ENCODE data around the gene CASP9.
"Not testable (repeated sequence)": the region's sequence is repeated elsewhere in the genome, so short reads cannot be mapped to it uniquely, and the experiment has no call there.

The CASP9 gene

DNA sequence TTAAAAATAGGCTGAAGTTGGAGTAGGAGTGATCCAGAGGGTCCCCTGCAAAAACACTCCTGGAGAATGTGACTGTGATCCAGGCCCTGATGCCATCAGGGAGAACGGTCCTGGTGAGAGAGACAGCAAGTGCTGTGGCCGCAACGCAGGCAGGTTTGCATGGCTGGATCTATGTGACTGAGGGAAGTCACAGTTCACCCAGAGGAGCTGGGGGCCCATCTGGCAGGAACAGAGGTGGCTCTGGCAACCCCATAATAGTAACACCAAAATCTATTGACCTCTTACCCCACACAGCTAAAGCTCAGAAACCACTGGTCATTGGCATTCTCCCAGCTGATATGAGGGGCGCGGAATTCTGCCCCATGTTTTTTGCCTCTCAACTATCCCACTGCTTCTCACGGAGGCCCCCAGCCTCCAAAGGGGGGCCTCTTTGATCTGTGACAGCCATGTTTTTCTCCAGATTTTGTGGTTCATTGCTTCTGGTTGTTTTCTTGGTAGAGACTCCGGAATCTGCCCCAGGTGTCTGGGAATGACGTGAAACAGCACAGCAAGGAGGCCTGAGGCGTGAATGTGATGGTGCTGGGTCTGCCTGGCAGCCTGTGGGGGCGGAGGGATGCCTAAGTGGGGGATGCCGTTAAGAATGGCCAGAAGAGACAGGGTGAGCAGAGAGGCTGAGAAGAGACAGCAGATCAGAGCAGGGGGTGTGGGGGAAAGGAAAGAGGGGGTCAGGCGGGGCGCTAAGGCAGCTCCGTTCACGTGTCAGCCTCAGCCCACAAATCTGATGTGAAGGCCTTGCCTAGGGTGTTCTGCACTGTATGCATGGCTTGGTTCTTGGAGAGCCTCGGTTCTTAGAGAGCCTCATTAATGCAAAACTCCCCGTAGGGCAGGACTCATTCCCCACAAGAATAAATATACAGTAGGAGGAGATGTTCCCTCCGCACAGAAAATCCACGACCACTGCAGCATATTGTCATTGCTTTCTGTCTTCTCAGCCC is 23.5 kb downstream of the CASP9 start:
- no peak for DNase-seq (ENCODE audit: low read depth)

DNA sequence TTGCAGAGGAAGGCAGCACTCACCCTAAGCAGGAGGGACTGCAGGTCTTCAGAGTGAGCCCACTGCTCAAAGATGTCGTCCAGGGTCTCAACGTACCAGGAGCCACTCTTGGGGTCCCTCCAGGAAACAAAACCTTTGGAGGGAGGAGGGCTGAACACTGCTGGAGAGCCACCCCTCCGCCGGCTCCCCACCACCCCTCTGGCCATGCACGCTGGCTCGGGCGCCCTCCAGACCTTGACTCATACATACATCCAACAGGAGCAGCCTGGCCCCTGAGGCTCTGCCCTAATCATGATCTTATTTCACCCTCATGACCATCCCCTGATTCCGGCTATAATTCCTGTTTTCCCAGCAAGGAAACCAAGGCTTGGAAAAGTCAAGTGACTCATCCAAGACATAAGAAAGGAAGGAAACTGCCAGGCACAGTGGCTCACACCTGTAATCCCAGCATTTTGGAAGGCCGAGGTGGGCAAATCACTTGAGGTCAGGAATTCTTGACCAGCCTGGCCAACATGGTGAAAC is 30.1 kb downstream of the CASP9 start:
- no peak for DNase-seq (ENCODE audit: low read depth)

DNA sequence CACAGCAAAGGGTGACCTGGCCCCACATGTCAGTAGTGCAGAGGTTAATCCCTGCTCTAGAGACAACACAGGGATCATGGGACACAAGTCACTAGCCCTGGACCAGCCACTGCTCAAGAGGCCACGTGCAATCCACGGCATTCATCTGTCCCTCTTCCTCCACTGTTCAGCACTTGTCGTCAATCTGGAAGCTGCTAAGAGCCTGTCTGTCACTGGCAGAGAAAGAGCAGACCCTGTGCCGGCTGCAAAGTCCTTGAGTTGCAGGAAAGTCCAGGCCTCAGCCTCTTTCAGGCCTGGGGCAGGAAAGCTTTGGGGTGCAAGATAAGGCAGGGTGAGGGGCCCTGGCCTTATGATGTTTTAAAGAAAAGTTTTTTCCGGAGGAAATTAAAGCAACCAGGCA is 31.4 kb downstream of the CASP9 start:
- DNase-seq (ENCODE audit: low read depth): no peak

DNA sequence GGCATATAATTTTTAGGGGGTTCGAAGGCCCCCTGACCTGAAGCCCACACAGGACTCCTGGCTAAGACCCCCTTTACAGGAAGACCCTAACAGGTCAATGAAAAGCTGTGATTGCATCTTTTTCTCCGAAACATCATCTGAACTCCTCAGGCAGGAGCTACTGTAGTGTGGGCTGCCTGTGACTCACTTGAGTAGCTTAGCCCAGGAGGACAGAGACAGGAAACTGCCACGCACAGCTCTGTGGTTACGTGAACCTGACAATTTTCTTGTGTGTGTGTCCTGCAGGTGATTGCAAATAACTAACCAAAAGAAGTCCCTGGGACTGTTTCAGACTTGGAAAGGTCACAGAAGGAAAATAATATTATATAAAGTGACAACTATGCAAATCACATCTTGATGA is 33.0 kb downstream of the CASP9 start:
- not testable (repeated sequence) for DNase-seq (ENCODE audit: low read depth)

DNA sequence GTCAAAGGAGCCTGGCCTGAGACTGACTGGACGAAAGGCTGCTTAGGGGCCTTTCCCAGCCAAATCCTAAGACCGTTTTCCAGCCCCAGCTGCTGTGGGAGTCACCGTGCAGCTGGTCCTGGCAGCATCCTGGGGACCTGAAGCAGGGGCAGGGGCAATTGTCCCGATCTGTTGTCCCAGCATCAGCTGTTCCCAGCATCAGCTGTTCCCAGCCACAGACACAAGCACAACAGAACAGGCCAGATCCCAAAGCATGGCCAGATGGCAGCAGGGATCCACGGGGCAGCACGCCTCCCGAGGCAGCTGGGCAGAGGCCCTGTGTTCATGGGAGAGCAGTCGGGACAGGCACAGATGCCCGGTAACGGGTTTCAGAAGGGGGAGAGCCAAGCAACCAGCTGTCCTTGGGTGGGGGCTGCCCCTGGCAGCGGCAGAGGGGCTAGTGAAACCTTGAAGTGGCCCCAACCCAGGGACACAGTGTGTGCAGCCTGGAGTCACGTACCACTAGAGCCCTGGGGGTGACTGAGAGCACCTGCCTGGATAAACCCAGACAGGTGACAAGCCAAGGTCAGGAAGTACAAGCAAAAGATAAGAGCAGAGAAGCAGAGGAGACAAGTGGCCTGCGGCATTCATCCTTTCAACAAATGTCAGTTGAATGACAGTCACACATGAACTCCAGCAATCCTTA is 34.8 kb downstream of the CASP9 start:
- no peak for DNase-seq (ENCODE audit: low read depth)

DNA sequence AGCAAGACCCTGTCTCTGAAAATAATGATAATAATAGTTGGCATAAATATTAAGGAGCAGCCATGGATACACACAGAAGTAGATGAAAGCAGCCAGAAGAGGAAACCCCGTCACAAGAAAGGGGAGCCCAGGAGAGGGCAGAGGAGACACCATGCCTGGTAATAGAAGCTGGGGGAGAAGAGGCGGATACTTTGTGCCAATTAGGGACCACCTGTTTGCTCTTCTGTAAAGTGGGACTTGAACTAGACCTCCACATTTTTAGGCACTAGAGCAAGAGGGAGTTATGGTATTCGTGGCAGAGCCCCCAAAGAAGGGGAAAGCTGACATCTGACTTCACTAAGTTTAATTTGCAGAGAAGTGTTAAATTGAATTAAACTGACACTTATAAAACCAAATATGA is 35.6 kb downstream of the CASP9 start:
- no peak for DNase-seq (ENCODE audit: low read depth)

DNA sequence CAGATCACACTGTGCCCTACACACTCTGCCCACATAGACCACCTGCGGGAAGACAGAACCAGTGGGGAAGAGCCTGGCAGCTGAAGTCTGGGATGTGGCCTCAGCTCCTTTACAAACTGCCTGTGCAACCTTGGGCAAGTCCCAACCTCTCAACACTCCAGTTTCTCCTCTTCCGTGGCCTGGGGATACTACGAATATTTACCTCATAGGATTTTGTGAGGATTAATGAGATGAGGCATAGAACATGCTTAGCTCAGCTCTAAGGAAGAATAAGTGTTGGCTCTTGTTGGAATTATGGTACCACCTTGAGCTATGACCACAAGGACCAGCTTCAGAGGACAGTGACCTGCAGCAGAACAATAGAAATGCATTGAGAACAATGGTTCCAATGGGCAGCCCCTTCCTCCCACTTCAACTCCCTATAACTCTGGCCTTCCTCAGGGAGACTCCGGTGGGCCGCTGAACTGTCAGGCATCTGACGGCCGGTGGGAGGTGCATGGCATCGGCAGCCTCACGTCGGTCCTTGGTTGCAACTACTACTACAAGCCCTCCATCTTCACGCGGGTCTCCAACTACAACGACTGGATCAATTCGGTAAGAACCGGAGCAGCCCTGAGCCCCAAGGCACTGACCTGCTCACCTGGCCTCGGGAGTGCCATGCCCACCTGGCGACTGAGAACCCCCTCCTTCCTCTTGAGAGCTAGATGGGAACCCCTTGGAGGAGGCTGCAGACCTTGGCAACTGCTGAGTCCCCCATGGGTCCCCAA is 37.0 kb downstream of the CASP9 start:
- not testable (repeated sequence) for DNase-seq (ENCODE audit: low read depth)

DNA sequence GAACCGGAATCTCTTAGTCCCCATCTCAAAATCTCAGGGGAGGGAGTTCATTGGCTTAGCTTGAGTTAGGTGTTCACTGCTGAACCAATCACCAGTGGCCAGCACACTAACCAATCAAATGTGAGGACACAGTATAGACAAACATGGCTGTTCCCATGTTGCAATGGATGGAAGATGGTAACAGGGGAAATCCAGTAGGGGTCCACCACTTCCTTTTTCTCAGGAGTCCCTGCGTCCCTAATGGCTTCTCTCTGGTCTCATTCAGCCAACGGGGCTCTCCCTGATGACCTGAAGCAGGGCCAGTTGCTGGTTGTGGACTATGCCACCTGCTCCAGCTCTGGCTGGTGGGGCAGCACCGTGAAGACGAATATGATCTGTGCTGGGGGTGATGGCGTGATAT is 38.4 kb downstream of the CASP9 start:
- DNase-seq (ENCODE audit: low read depth): no peak

DNA sequence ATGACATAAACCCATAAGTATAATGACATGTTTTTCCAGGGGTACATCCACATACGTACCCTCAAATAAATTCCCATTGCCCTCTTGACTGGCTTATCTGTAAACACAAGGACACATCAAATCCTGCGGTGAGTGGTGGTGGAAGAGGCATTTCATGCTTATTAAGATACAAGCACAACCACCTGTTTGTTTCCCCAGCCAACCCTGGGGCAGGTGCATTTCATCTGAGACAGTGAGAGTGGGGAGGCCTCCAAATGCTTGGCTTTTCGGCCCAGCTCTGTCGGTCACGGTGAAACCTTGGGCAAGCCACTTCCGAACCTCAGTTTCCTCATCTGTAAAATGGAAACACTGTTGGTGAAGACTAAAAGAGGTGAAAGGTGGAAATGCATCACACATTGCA is 39.6 kb downstream of the CASP9 start:
- not testable (repeated sequence) for DNase-seq (ENCODE audit: low read depth)

DNA sequence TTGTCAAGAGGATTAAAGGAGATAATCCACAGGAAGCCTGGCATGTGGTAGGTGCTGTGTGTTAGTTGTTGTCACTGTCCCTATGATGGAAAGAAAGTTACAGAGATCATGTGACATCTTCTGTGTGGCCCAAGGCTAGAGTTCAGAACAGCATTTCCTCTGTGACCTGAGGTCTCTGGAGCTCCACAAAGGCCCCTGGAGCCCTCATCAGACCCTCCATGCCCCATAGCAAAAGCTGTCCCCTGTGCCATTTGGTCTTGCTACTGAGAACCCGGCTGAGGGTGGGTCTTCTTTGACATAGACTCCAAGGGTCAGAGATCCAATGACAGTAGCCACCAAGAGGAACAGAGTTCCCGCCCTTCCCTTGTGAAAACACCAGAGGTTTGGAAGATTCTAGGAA is 40.0 kb downstream of the CASP9 start:
- no peak for DNase-seq (ENCODE audit: low read depth)

DNA sequence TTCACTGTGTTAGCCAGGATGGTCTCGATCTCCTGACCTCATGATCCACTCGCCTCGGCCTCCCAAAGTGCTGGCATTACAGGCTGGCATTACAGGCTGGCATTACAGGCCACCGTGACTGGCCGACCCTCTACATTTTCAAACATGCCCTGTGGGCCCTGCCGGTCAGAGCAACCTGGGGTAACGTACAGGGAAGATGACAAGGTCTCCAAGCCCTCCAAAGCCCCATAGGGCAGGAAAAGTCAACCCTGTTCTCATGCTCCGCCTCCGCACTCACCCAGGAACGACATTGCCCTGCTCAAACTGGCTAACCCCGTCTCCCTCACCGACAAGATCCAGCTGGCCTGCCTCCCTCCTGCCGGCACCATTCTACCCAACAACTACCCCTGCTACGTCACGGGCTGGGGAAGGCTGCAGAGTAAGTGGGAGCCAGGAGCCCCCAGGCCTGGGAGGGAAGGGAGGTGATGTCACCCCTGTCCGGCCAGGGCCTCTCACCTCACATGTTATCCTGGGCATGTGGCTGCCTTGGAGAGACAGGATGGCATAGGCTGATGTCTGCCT is 41.0 kb downstream of the CASP9 start:
- not testable (repeated sequence) for DNase-seq (ENCODE audit: low read depth)

DNA sequence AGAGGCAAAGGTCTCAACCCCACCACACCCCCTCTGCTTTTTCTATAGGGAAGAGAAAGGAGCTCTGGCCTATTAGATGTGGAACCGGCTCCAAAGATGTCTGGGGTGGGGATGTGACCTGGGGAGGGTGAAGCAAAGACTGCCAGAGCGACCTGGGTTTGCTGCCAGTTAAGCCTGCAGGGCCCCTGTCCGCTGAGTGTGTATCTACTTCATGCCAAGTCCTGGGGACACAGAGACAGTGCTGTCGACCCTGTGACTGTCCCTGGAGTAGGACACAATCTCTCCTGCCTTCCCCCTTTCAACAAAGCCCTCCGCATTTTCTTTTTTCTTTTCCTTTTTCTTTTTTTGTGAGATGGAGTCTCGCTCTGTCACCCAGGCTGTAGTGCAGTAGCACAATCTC is 41.6 kb downstream of the CASP9 start:
- not testable (repeated sequence) for DNase-seq (ENCODE audit: low read depth)

DNA sequence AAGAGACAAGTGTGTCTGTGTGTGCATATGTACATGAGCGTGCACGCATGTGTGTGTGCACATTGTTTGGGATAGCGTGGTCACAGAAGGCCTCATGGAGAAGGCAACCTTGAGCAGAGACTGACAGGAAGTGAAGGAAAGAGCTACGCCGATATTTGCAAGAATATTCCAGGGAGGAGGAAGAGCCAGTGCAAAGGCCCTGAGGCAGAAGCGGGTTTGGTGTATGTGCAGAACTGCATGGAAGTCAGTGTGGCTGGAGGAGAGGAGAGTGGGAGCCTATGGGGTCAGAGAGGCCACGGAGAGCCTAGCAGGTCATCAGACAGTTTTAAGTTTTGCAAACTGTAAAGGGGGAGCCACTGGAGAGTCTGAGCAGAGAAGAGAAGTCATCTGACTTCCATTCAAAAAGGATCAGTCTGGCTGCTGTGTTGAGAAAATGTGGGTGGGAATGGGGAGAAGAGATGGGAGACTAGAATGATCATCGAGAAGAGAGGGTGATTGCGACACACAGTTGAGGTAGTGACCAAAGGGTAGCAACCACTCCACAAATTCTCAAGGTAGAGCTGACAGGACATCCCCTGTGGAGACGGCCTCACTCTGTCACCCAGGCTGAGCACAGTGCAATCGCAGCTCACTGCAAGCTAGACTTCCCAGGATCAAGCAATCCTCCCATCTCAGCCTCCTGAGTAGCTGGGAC is 44.2 kb downstream of the CASP9 start:
- no peak for DNase-seq (ENCODE audit: low read depth)

DNA sequence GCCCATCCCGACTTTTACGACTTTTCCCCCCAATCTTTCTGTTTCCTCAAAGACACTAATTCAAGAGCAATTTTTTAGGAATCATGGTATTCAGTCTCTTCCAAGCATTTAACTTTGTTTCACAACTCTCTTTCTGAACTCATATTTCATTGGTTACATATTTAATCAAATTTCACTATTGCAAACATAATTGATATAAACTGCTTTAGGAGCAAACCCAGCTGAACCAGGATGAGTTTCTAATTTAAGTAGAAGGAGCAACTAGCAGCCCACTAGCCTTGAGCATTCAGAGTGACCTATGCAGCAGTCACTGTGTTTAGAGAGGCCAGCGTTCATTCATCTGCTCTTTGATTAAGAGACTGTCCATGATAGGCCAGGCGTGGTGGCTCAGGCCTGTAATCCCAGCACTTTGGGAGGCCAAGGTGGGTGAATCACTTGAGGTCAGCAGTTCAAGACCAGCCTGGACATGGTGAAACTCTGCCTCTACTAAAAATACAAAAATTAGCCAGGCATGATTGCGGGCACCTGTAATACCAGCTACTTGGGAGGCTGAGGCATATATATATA is 46.3 kb downstream of the CASP9 start:
- DNase-seq (ENCODE audit: low read depth): no peak

DNA sequence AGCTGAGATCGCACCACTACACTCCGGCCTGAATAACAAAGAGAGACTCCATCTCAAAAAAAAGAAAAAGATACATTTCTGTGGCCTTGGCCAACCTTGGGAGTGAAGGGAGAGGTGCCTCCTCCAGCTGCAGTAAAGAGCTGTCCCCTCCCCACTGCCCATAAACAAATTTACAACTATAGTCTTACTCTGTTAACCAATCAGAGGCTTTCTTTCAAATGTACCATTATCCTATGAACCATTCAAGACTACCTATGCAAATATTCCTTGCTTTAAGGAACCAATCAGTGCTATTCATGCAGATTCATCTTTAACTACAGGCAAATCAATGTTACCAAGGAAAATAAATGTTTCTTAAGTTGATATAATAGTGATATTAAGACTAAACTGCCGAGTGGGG is 47.1 kb downstream of the CASP9 start:
- DNase-seq (ENCODE audit: low read depth): no peak

DNA sequence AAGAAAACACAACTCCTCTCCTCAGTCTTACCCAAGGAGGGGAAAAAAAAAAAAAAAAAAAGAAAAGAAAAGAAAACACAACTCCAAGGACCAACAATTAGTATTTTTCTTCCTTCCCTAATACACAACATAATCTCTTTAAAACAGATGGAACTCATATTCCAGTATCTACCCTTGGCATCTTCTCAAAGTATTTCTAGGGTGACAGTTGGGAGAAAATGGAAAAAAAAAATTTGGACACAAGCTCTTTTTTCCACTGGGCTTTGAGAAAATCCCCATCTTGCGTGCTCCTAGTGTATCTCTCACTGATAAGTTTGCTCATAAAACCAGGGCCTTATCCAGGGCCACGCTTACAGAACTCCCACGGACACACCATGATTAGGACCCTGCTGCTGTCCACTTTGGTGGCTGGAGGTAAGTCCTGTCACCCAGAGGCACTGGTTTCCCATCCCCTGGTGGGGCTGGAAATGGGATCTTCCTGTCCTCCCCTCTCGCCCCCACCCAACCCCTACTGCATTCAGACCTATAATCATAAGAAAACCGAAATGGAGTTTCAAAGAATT is 48.2 kb downstream of the CASP9 start, which contains the start of gene CELA2B:
CELA2B (plus strand) TSS at position 353 of the 563 bp plus-strand sequence; CDS start at position 375, 22 bp downstream.
- DNase-seq (ENCODE audit: low read depth): no peak

DNA sequence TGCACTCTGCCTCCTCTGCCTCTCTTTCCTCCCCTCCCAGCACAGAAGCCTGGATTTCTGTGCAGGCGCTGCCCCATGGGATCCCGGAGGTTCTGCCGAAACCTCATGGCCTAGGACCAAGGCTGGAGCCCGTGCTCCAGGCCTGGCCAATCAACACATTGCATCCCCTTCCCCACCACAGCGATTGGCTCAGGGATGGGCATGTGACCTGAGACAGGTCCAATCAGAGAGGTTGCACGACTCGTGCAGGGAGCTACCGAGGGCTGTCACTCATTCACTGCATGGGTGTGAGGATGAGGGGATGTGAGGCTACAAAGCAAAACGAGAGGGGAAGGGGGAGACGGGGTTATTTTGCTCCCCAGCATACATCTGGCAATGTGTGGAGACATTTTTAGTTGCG is 51.4 kb downstream of the CASP9 start:
- DNase-seq (ENCODE audit: low read depth): no peak

DNA sequence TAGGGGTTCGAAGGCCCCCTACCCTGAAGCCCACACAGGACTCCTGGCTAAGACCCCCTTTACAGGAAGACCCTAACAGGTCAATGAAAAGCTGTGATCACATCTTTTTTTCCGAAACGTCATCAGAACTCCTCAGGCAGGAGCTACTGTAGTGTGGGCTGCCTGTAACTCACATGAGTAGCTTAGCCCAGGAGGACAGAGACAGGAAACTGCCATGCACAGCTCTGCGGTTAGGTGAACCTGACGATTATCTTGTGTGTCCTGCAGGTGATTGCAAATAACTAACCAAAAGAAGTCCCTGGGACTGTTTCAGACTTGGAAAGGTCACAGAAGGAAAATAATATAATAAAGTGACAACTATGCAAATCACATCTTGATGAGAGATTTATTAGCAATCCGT is 52.3 kb downstream of the CASP9 start:
- not testable (repeated sequence) for DNase-seq (ENCODE audit: low read depth)

DNA sequence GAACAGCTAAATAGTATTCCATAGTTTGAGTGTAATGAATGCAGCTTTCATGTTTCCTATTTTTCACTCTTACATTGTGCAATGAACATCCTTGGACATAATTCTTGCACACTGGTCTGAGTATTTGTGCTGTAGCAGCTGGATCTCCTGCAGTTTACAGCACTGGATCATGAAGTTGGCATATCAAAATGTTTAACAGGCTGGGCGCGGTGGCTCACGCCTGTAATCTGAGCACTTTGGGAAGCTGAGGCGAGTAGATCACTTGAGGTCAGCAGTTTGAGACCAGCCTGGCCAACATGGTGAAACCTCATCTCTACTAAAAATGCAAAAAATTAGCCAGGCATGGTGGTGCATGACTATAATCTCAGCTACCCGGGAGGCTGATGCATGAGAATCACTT is 52.9 kb downstream of the CASP9 start:
- not testable (repeated sequence) for DNase-seq (ENCODE audit: low read depth)

DNA sequence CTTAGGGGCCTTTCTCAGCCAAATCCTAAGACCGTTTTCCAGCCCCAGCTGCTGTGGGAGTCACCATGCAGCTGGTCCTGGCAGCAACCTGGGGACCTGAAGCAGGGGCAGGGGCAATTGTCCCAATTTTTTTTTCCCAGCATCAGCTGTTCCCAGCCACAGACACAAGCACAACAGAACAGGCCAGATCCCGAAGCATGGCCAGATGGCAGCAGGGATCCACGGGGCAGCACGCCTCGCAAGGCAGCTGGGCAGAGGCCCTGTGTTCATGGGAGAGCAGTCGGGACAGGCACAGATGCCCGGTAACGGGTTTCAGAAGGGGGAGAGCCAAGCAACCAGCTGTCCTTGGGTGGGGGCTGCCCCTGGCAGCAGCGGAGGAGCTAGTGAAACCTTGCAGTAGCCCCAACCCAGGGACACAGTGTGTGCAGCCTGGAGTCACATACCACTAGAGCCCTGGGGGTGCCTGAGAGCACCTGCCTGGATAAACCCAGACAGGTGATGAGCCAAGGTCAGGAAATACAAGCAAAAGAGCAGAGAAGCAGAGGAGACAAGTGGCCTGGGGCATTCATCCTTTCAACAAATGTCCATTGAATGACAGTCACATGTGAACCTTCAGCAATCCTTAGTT is 54.1 kb downstream of the CASP9 start:
- DNase-seq (ENCODE audit: low read depth): not testable (repeated sequence)

All from stimulated activated CD4-positive, alpha-beta T cell treated with anti-CD3 and anti-CD28 coated beads, Interleukin-2, amount 100 ng/mL, for 4 hours (primary cell).